ENCODE results near the gene FLAD1. TPM values are rescaled to one million over a fixed set of nuclear protein-coding genes. Genes with fewer than 3 reads are reported as not detected.

FLAD1 gene
- total RNA-seq, 1 experiment from 2014 or later: 82.4 TPM

DNA sequence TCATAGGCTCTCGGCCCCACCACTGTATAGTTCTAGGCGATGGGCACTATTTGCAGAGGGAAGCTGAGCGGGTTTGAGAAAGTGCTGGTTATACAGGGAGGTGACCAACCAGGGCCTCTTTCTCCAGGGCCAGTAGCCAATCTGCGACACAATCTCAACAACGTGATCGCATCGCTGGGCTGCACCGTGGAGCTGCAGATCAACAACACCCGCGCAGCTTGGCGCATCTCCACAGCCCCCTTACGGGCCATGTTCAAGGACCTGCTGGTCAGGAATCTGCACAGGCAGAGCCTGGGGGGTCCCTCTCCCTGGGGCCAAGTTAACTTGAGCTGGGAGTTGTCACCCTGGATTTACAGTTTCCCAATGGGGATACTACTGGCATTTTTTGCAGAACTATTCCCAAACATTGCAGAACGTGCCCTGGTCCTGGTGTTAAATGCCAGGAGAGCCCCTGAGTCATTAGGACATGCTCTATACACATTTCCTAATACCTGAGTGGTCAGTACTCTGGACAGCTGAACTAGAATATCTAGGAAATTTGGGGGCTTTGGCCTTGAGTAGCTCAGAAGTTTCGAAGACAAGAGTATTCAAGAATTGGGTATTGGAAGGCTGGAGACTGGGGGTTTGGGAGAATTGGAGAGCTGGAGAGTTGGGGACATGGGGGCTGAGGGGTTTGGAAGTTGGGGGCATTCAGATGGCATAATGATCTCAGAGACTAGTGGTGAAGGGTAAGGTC, 57.4 kb downstream of the FLAD1 start:
- no peaks in the 10 kb centered on the region for H3K9me3 ChIP-seq (ENCODE audit: low read depth, low read length, poor library complexity, severe bottlenecking)
- no TSS peak for BruUV-seq (replicated peaks)
- no peaks in the 10 kb centered on the region for H3K36me3 ChIP-seq (ENCODE audit: insufficient read depth, low read length, poor library complexity, severe bottlenecking)
- DNase-seq (ENCODE audit: low spot score): no peak
- ChIA-PET CTCF (interaction anchor here (0.7 kb wide), 1 partner anchor 84 kb away, joined by 3 read pairs; no protein-coding TSS in a partner anchor), POLR2A (ENCODE audit: low non-redundant PET) (interaction anchor here (0.5 to 0.7 kb wide), 3 partner anchors 12 to 22 kb away, joined by 3 to 6 read pairs (median 6); no protein-coding TSS in a partner anchor)
- TF ChIP-seq EZH2 (IDR thresholded peaks at IDR 0.05; ENCODE audit: borderline replicate concordance, low read depth, low read length, poor library complexity, severe bottlenecking): no peak
- TF ChIP-seq, protein P1, sequence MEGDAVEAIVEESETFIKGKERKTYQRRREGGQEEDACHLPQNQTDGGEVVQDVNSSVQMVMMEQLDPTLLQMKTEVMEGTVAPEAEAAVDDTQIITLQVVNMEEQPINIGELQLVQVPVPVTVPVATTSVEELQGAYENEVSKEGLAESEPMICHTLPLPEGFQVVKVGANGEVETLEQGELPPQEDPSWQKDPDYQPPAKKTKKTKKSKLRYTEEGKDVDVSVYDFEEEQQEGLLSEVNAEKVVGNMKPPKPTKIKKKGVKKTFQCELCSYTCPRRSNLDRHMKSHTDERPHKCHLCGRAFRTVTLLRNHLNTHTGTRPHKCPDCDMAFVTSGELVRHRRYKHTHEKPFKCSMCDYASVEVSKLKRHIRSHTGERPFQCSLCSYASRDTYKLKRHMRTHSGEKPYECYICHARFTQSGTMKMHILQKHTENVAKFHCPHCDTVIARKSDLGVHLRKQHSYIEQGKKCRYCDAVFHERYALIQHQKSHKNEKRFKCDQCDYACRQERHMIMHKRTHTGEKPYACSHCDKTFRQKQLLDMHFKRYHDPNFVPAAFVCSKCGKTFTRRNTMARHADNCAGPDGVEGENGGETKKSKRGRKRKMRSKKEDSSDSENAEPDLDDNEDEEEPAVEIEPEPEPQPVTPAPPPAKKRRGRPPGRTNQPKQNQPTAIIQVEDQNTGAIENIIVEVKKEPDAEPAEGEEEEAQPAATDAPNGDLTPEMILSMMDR (conservative IDR thresholded peaks at IDR 0.05; ENCODE audit: low read depth, low read length): no peak
- intact Hi-C loops (cut with micrococcal nuclease; ENCODE audit: unreplicated experiment): no loop called here
- no peak overlapping the region for H3K27ac ChIP-seq (ENCODE audit: low read depth, low read length, poor library complexity, severe bottlenecking)
- H3K4me3 ChIP-seq (ENCODE audit: low read depth, low read length, poor library complexity, severe bottlenecking): no peak overlapping the region
- no peaks in the 10 kb centered on the region for H3K27me3 ChIP-seq (replicated peaks; ENCODE audit: insufficient read depth, low read depth, low read length, poor library complexity)
- H3K4me1 ChIP-seq (ENCODE audit: insufficient read depth, low read length, poor library complexity, severe bottlenecking): no peaks in the 10 kb centered on the region

Small RNA genes lying within 50 kb of the gene (microRNA-seq; reads per million reads assigned to microRNA genes)
- not detected for gene MIR4258

Other genes starting within 250 kb of the FLAD1 start
- 0.73 and 1.5 TPM in 2 replicates for gene KCNN3, start 113.1 kb upstream of the FLAD1 start, total RNA-seq (2021)
- gene PMVK, start 46.6 kb upstream of the FLAD1 start, total RNA-seq (2021): 30.8 and 34.4 TPM in 2 replicates
- 12.7 and 20.8 TPM in 2 replicates for gene PBXIP1, start 27.2 kb upstream of the FLAD1 start, total RNA-seq (2021)
- gene PYGO2, start 21.6 kb upstream of the FLAD1 start, total RNA-seq (2021): 46.3 and 48.5 TPM in 2 replicates
- 201 and 204 TPM in 2 replicates for gene SHC1, start 12.6 kb upstream of the FLAD1 start, total RNA-seq (2021)
- 291 and 295 TPM in 2 replicates for gene CKS1B, start 8.7 kb upstream of the FLAD1 start, total RNA-seq (2021)
- 1.4 and 1.7 TPM in 2 replicates for gene LENEP, start 10.2 kb downstream of the FLAD1 start, total RNA-seq (2021)
- gene ZBTB7B, start 19.5 kb downstream of the FLAD1 start, total RNA-seq (2021): 19.2 and 21.8 TPM in 2 replicates
- gene DCST2, start 50.4 kb downstream of the FLAD1 start, total RNA-seq (2021): 0.21 TPM in 1 of 2 replicates, not detected in the other
- not detected in 2 replicates for gene DCST1, start 50.5 kb downstream of the FLAD1 start, total RNA-seq (2021)
- 36.3 and 48.5 TPM in 2 replicates for gene ADAM15, start 68.0 kb downstream of the FLAD1 start, total RNA-seq (2021)
- gene EFNA4, start 80.4 kb downstream of the FLAD1 start, total RNA-seq (2021): 17.0 and 18.8 TPM in 2 replicates
- 5.8 and 8.9 TPM in 2 replicates for gene EFNA3, start 95.5 kb downstream of the FLAD1 start, total RNA-seq (2021)
- gene EFNA1, start 144.5 kb downstream of the FLAD1 start, total RNA-seq (2021): 0.90 and 1.0 TPM in 2 replicates
- gene SLC50A1, start 152.5 kb downstream of the FLAD1 start, total RNA-seq (2021): 30.3 and 33.8 TPM in 2 replicates
- gene DPM3, start 157.2 kb downstream of the FLAD1 start, total RNA-seq (2021): 34.0 and 37.4 TPM in 2 replicates
- gene KRTCAP2, start 190.0 kb downstream of the FLAD1 start, total RNA-seq (2021): 162 and 179 TPM in 2 replicates
- gene TRIM46, start 190.5 kb downstream of the FLAD1 start, total RNA-seq (2021): 5.1 and 6.2 TPM in 2 replicates
- 23.2 and 29.7 TPM in 2 replicates for gene THBS3, start 224.6 kb downstream of the FLAD1 start, total RNA-seq (2021)
- gene MTX1, start 225.4 kb downstream of the FLAD1 start, total RNA-seq (2021): 65.2 and 75.9 TPM in 2 replicates